Suprapubic skin (tissue), 4 donors: ENCODE data around the gene EYA2. TPM values are rescaled to one million over a fixed set of nuclear protein-coding genes. Genes with fewer than 3 reads are reported as not detected.

ENCODE experiments used
- DNase-seq, 2 donors: peaks; one replicate each; pipeline ENCODE4 v3.0.0-alpha.2; 2019; ENCODE audit warnings: low spot score in 2 of 2
- H3K27ac ChIP-seq: fragments of 200-600 bp; sonication (generic); one replicate; pipeline ENCODE4 v1.5.1; 2019
- H3K27me3 ChIP-seq: fragments of 200-600 bp; sonication (generic); one replicate; pipeline ENCODE4 v1.5.1; 2019
- H3K36me3 ChIP-seq: fragments of 200-600 bp; sonication (generic); one replicate; pipeline ENCODE4 v1.5.1; 2019
- H3K4me1 ChIP-seq: fragments of 200-600 bp; sonication (generic); one replicate; pipeline ENCODE4 v1.5.1; 2019
- H3K4me3 ChIP-seq: fragments of 200-600 bp; sonication (generic); one replicate; pipeline ENCODE4 v1.5.1; 2019; ENCODE audit warnings: mild to moderate bottlenecking
- H3K9me3 ChIP-seq: fragments of 200-600 bp; sonication (generic); one replicate; pipeline ENCODE4 v1.5.1; 2019
- EP300 ChIP-seq: sonication (generic); formaldehyde crosslinking; IDR thresholded peaks from one replicate; pipeline ENCODE4 v1.6.1; 2017; ENCODE audit warnings: antibody characterized with exemption
- POLR2A ChIP-seq, 2 donors: fragments of 450-650 bp; IDR thresholded peaks; one replicate each; pipeline ENCODE4 v1.6.1; 2017; ENCODE audit warnings: antibody characterized with exemption in 2 of 2, mild to moderate bottlenecking in 2 of 2, moderate library complexity in 2 of 2
- POLR2AphosphoS5 ChIP-seq, 3 donors: sonication (generic); formaldehyde crosslinking; IDR thresholded peaks; one replicate each; pipeline ENCODE4 v1.6.1; 2017; ENCODE audit warnings: antibody characterized with exemption in 3 of 3
- WGBS: methylation state at CpG from one replicate; pipeline ENCODE4 v1.1.5; 2018; 5-methylcytosine and 5-hydroxymethylcytosine counted together
- total RNA-seq, 4 donors: library from RNA; depleted of rRNA; stranded (reverse); fragments of >200 nt; gene quantifications; one replicate each; pipeline ENCODE4 v1.1.0, GENCODE V29; 2016
- TF ChIP-seq, protein P1 (sequence below), 2 donors: fragments of 200-600 bp in 1 of 2; fragments of 450-650 bp in 1 of 2; sonication (generic) in 1 of 2; IDR thresholded peaks; one replicate each; pipeline ENCODE4 v1.5.1; 2016 to 2019; ENCODE audit warnings: antibody characterized with exemption in 2 of 2, mild to moderate bottlenecking in 1 of 2, moderate library complexity in 1 of 2

EYA2 gene
- total RNA-seq, 4 donors from 2014 or later = 2.3 to 4.0 (median 3.3) TPM

DNA sequence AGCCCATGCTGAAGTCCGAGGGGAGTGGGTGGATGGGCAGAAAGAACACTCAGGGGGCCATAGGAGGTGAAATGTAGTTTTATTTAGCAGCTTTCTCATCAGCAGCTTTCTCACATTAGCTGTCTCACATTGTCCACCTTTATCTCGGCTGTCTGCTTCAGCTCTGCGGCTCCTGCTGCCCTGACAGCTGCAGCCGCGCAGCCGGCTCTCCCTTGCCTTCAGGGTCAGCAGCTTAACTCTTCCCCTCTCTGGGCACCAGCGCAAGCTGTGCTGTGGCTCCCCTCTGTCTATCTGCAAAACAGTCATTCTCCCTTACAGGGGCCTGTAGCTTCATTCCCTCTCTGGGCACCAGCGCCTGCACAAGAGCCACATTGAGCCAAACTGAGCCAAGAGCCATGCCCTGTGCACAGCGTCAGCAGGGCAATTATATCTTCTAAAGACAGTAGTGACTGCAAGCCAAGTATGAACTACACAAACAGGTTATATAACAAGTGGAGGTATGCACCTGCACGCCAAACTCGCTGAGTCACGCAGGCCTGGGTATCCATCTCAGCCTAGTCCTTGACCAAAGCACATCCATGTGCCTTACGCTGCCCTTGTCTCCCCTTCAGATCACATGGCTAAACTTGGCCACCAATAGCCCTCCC is 198.8 kb downstream of the EYA2 start:
- Histone ChIP-seq H3K36me3 (no peaks in the 10 kb centered on the region), H3K27ac (no peak overlapping the region), H3K4me1 (no peaks in the 10 kb centered on the region), H3K27me3 (no peaks in the 10 kb centered on the region), H3K9me3 (no peaks in the 10 kb centered on the region), H3K4me3 (no peak overlapping the region)
- TF ChIP-seq POLR2AphosphoS5 (IDR thresholded peaks at IDR 0.05) = no peak
- TF ChIP-seq, protein P1, sequence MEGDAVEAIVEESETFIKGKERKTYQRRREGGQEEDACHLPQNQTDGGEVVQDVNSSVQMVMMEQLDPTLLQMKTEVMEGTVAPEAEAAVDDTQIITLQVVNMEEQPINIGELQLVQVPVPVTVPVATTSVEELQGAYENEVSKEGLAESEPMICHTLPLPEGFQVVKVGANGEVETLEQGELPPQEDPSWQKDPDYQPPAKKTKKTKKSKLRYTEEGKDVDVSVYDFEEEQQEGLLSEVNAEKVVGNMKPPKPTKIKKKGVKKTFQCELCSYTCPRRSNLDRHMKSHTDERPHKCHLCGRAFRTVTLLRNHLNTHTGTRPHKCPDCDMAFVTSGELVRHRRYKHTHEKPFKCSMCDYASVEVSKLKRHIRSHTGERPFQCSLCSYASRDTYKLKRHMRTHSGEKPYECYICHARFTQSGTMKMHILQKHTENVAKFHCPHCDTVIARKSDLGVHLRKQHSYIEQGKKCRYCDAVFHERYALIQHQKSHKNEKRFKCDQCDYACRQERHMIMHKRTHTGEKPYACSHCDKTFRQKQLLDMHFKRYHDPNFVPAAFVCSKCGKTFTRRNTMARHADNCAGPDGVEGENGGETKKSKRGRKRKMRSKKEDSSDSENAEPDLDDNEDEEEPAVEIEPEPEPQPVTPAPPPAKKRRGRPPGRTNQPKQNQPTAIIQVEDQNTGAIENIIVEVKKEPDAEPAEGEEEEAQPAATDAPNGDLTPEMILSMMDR (IDR thresholded peaks at IDR 0.05) = no peak
- no peak for TF ChIP-seq EP300
- TF ChIP-seq POLR2A (IDR thresholded peaks at IDR 0.05) = no peak
- no peak for DNase-seq
- 86% methylated on average over 12 of the region's 13 CpGs for WGBS

DNA sequence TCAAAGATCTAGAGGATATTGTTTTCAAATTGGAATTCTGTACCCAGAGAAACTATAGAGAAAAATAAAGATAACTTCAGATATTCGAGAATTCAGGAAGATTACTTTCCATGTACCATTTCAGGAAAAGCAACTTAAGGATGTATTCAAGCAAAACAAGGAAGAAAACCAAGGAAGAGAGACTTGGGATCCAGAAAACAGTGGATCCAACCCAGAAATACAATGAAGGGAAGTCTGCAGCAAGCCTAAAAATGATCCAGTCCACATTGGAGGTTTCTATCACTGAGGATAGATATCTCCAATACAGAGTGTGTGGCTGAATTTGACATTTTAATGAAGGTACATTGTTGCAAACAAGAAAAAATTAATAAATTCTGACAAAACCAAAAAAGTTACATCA is 201.0 kb downstream of the EYA2 start:
- DNase-seq = no peak
- Histone ChIP-seq H3K36me3 (no peaks in the 10 kb centered on the region), H3K27me3 (no peaks in the 10 kb centered on the region), H3K9me3 (no peaks in the 10 kb centered on the region), H3K27ac (no peak overlapping the region), H3K4me1 (no peaks in the 10 kb centered on the region), H3K4me3 (no peak overlapping the region)
- WGBS = 79% methylated on average over 1 of the region's 1 CpG
- TF ChIP-seq EP300 = no peak

DNA sequence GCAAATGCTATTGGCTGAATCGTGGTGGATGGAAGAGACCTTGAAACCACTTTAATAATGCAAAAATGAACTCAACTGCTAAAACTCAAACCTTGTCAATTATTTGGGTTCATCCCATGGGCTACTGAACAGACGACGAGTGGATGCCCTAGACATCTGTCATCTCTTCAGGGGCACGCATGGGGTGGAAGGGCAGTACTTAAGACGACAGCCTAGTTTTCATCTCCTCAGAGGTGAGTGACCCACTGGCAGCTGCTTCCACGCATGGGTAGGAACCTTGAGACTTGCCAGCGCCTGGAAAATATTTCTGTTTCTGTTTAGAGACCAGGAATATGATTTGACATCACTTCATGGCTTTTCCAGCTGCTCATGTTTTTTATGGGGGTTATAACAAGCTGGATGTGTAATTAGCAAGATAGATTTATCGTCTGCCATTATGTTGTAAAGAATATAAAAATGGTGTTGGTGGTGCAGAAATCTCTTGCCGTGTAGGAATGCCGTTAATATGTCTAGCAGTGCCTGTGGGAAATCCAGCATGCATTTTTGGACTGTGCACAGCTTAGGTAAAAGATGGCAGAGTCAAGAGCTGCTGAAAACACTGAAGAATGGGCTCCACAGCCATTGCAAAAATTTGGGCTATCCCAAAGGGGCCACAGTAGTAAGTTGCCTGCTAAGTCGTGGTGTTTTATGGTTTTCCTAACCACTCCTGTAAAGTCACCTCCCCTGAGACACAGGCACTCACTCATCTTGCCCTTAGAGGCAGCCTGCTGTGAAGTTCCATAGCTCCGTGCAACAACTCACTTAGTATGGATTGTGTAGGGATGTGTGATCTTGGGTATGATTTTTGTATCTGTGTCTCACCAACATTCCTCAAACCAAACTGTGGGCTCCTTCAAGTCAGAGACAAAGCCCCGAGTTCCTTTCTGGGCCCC is 203.3 kb downstream of the EYA2 start:
- no peaks in the 10 kb centered on the region for H3K27me3 ChIP-seq
- H3K27ac ChIP-seq = no peak overlapping the region
- H3K4me1 ChIP-seq = no peaks in the 10 kb centered on the region
- WGBS = 65% methylated on average over 13 of the region's 13 CpGs
- no peaks in the 10 kb centered on the region for H3K9me3 ChIP-seq
- TF ChIP-seq POLR2AphosphoS5 (IDR thresholded peaks at IDR 0.05) (no peak), POLR2A (IDR thresholded peaks at IDR 0.05) (no peak), EP300 (no peak)
- TF ChIP-seq, protein P1 (IDR thresholded peaks at IDR 0.05) = no peak
- DNase-seq = no peak
- H3K36me3 ChIP-seq = no peaks in the 10 kb centered on the region
- no peak overlapping the region for H3K4me3 ChIP-seq

DNA sequence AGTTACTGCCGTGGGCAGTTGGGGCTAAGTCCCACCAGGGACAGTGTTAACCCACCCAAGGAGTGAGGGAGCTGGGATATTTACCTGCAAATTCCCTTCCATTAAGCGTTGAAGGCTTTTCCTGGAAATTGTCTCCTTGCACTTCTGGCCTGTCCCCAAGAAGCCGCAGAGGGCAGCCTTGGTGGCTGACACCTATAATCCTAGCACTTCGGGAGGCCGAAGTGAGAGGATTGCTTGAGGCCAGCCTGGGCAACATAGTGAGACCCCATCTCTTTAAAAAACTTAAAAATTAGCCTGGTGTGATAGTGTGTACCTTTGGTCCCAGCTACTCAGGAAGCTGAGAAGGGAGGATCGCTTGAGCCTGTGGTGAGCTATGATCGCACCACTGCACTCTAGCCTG is 204.4 kb downstream of the EYA2 start:
- no peaks in the 10 kb centered on the region for H3K36me3 ChIP-seq
- no peaks in the 10 kb centered on the region for H3K27me3 ChIP-seq
- no peaks in the 10 kb centered on the region for H3K9me3 ChIP-seq
- no peak for DNase-seq
- no peaks in the 10 kb centered on the region for H3K4me1 ChIP-seq
- no peak overlapping the region for H3K4me3 ChIP-seq
- no peak overlapping the region for H3K27ac ChIP-seq
- 92% methylated on average over 7 of the region's 7 CpGs for WGBS
- TF ChIP-seq, protein P1 (IDR thresholded peaks at IDR 0.05) = no peak
- TF ChIP-seq EP300 (no peak), POLR2A (IDR thresholded peaks at IDR 0.05) (no peak), POLR2AphosphoS5 (IDR thresholded peaks at IDR 0.05) (no peak)

DNA sequence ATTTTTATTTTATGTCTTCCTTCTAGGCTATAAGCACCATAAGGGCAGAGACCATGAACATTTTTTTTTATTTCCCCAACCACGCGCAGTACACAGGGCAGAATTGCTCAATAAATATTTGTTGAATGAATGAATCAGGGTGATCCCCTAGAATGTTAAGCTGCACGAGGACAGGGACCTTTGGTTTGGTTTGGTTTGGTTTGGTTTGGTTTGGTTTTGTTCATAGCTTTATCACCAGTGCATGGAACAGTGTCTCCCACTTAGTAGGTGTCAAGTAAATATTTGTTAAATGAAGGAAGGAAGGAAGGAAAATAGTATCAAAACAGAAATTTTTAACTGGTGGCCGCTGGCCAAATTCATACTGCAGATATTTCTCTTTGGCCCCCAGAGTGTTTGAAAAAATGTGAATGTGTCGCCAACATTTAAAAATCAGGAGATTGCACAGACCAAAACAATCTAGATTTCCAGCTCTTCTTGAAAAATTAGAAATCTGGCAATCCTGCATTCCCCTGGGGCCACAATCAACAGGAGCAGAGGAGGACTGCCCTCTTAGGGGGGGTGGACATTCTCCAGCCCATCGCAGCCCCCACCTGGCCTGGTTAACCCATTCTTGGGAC is 205.3 kb downstream of the EYA2 start:
- no peak for DNase-seq
- Histone ChIP-seq H3K9me3 (no peaks in the 10 kb centered on the region), H3K36me3 (no peaks in the 10 kb centered on the region), H3K4me3 (no peak overlapping the region), H3K27ac (no peak overlapping the region), H3K4me1 (no peaks in the 10 kb centered on the region), H3K27me3 (no peaks in the 10 kb centered on the region)
- TF ChIP-seq, protein P1 (IDR thresholded peaks at IDR 0.05) = no peak
- TF ChIP-seq POLR2AphosphoS5 (IDR thresholded peaks at IDR 0.05) (no peak), POLR2A (IDR thresholded peaks at IDR 0.05) (no peak), EP300 (no peak)
- 64% methylated on average over 6 of the region's 6 CpGs for WGBS
